GM18505 (cell line): ENCODE data around the gene LUZP2.
"Not testable (repeated sequence)": the region's sequence is repeated elsewhere in the genome, so short reads cannot be mapped to it uniquely, and the experiment has no call there.

ENCODE experiments used
- ATAC-seq: cut with Tn5 transposase; IDR thresholded peaks from one replicate; pipeline ENCODE4 v1.9.1; 2021; ENCODE audit not compliant: unreplicated experiment
- POLR2A ChIP-seq: IDR thresholded peaks from 4 replicates; pipeline ENCODE4 v1.6.1; 2011; ENCODE audit warnings: borderline replicate concordance; ENCODE audit not compliant: insufficient read depth, insufficient read length; ENCODE audit errors: extremely low read depth

The LUZP2 gene

GRCh38 chr11:24932110-24933000, 435.5 kb downstream of the LUZP2 start:
- TF ChIP-seq POLR2A = no peak
- no peak for ATAC-seq

- no peak for ATAC-seq
- TF ChIP-seq POLR2A = no peak
Observed at GRCh38 chr11:24934733-24935439, 438.0 kb downstream of the LUZP2 start.

- no peak for ATAC-seq
- TF ChIP-seq POLR2A = no peak
Observed at GRCh38 chr11:24944891-24945290, 448.0 kb downstream of the LUZP2 start.

GRCh38 chr11:24949406-24949805, 452.6 kb downstream of the LUZP2 start:
- no peak for TF ChIP-seq POLR2A
- no peak for ATAC-seq

- TF ChIP-seq POLR2A = no peak
- no peak for ATAC-seq
Observed at GRCh38 chr11:24963852-24964251, 467.0 kb downstream of the LUZP2 start.

- TF ChIP-seq POLR2A = no peak
- no peak for ATAC-seq
Observed at GRCh38 chr11:24965748-24966147, 468.9 kb downstream of the LUZP2 start.

GRCh38 chr11:24993903-24994302, 497.1 kb downstream of the LUZP2 start:
- ATAC-seq = not testable (repeated sequence)

- not testable (repeated sequence) for ATAC-seq
Observed at GRCh38 chr11:24999929-25000328, 503.1 kb downstream of the LUZP2 start.

- no peak for ATAC-seq
- TF ChIP-seq POLR2A = no peak
Observed at GRCh38 chr11:25037431-25037830, 540.6 kb downstream of the LUZP2 start.

- TF ChIP-seq POLR2A = no peak
- ATAC-seq = no peak
Observed at GRCh38 chr11:25038131-25038530, 541.3 kb downstream of the LUZP2 start.

GRCh38 chr11:25039165-25039564, 542.3 kb downstream of the LUZP2 start:
- ATAC-seq = no peak
- no peak for TF ChIP-seq POLR2A

- ATAC-seq = no peak
- no peak for TF ChIP-seq POLR2A
Observed at GRCh38 chr11:25048632-25049031, 551.8 kb downstream of the LUZP2 start.

GRCh38 chr11:25052844-25053243, 556.0 kb downstream of the LUZP2 start:
- TF ChIP-seq POLR2A = no peak
- ATAC-seq = no peak

GRCh38 chr11:25057861-25058260, 561.0 kb downstream of the LUZP2 start:
- ATAC-seq = no peak

More at GRCh38 chr11:25057861-25058260, 561.0 kb downstream of the LUZP2 start:
- TF ChIP-seq POLR2A = no peak
